ENCODE data around the gene SUPT6H.
"Not testable (repeated sequence)": the region's sequence is repeated elsewhere in the genome, so short reads cannot be mapped to it uniquely, and the experiment has no call there.

The SUPT6H gene

DNA sequence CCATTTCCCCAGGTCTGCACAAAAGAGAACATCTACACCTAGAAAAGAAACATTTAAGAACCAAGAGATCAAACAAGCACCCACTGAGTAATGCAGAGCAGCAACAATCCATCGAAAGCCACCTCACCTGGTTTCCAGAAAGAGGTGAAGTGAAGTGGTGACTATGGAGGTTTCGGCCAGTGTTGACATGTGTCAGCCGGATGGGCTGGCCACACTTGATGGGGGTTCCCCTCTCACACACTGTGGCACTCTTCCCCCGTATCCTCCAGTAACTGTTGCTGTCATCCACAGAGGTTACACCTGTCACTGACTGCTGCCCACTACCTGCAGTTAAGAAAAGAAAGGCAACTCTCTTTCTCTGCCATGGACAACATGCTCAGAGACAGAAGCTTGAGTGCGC lies 6.8 kb upstream of the SUPT6H start:
- no peak for ATAC-seq

DNA sequence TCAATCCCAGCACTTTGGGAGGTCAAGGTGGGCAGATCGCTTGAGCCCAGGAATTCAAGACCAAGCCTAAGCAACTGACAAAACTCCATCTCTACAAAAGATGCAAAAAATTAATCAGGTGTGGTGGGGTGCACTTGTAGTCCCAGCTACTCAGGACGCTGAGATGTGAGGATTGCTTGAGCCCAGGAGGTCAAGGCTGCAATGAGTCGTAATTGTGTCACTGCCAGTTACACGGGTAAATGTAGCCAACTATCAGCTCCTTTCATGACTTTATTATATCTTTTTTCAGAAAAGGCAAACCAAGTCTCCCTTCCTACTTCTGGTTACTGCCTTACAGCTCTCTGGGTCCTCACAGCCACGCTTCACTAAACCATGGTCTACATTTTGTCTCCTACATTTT lies 4.2 kb upstream of the SUPT6H start:
- ATAC-seq: no peak

DNA sequence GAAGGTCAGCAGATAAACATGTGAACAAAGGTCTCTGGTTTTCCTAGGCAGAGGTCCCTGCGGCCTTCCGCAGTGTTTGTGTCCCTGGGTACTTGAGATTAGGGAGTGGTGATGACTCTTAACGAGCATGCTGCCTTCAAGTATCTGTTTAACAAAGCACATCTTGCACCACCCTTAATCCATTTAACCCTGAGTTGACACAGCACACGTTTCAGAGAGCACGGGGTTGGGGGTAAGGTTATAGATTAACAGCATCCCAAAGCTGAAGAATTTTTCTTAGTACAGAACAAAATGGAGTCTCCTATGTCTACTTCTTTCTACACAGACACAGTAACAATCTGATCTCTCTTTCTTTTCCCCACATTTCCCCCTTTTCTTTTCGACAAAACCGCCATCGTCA lies 3.7 kb upstream of the SUPT6H start:
- ATAC-seq: not testable (repeated sequence)

DNA sequence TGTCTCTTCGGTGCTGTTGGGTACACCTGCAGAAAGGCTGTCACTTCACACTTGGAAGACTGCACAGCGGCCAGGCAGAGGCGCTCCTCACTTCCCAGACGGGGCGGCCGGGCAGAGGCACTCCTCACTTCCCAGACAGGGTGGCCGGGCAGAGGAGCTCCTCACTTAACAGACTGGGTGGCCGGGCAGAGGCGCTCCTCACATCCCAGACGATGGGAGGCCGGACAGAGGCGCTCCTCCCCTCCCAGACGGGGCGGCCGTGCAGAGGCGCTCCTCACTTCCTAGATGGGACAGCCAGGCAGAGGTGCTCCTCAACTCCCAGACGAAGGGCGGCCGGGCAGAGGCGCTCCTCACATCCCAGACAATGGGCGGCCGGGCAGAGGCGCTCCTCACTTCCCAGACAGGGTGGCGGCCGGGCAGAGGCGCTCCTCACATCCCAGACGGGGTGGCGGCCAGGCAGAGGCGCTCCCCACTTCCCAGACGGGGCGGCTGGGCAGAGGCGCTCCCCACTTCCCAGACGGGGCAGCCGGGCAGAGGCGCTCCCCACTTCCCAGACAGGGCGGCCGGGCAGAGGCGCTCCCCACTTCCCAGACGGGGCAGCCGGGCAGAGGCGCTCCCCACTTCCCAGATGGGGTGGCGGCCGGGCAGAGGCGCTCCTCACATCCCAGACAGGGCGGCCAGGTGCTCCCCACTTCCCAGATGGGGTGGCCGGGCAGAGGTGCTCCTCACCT lies 3.1 kb upstream of the SUPT6H start:
- not testable (repeated sequence) for ATAC-seq

DNA sequence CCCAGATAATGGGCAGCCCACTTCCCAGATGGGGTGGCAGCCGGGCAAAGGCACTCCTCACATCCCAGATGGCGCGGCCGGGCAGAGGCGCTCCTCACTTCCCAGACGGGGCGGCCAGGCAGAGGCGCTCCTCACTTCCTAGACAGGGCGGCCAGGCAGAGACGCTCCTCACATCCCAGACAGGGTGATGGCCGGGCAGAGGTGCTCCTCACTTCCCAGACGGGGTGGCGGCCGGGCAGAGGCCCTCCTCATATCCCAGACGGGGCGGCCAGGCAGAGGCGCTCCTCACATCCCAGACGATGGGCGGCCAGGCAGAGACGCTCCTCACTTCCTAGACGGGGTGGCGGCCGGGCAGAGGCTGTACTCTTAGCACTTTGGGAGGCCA lies 2.5 kb upstream of the SUPT6H start:
- not testable (repeated sequence) for ATAC-seq

DNA sequence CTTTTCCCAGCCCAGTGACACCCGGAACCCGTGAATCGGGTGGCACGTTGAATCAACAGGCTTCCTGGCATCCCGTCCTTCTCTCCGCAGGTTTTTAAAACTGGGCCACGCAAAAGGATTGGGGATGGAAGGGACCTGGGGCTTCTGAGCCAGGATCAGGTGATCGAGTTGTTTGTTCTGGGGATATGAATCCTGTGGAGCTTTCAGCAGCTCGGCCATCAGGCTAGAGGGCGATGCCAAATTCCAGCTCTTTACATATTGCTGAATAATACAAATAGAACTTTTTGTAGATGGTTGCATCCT lies 473 bp downstream of the SUPT6H start:
- ATAC-seq: no peak

DNA sequence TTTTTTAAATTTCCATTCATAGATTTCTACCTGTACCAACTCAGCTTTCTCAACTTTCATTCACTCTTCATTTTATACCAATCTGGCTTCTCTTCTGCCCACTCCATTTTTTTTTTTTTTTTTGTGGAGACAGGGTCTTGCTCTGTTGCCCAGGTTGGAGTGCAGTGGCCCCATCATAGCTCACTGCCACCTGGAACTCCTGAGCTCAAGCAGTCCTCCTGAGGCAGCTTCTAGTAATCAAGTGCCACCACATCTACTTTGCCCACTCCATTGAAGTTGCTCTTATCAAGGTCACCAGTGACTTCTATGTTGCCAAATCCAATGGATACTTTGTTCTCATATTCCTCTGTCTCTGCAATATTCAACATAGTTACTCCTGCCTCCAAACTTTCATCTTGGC lies 1.7 kb downstream of the SUPT6H start:
- ATAC-seq: no peak

DNA sequence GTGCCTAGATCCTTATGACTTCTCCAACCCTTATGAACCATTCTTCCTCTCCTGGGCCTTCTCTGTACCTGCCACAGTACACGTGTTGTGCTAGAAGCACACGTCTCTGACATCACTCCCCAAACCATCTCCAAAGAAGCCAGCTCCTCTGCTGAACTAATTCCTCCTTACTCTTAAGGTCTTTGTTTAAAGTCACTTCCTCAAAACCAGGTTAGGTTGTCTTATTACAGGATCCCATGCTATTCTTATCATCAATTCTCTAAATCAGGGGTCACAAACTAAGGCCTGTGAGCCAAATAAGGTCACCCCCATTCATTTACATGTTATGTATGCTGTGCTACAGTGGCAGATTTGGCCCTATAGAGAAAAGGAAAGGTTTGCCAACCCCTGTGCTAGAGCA lies 4.0 kb downstream of the SUPT6H start:
- no peak for ATAC-seq

DNA sequence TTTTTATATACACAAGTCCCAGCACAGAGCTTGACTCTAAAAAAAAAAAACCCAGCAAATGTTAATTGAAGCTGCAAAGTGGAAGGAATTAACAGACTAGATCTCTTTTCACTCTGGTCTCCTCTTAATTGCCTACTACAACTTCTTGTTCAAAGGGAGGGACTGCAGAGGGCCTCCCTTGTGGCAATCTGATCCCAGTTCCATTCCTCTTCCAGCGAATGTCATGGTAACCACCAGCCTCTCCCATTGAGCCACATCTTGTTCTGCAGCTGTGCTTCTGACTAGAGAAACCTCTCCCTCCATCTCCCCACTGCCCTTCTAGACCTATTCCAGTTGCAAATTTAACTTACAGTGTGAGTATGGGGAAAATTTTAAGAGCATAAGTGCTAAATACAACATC lies 5.9 kb downstream of the SUPT6H start:
- ATAC-seq: no peak

DNA sequence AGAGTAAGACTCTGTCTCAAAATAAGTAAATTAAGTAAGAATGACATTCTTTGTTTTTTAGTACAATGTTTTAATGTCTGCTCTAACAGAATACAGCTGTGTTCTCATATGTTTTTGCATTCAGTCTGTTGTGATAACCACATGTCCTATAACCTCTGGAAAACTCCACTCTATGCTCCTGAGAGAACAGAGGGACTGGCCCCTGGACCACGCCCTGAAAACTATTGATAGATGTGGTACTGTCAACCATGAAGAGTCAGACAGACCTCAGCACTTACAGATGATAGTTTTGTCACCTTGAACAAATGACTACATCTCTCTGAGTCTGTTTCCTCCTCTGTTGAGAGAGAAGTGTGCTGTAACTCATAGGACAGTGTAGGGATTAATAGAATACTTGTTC lies 7.9 kb downstream of the SUPT6H start:
- no peak for ATAC-seq

DNA sequence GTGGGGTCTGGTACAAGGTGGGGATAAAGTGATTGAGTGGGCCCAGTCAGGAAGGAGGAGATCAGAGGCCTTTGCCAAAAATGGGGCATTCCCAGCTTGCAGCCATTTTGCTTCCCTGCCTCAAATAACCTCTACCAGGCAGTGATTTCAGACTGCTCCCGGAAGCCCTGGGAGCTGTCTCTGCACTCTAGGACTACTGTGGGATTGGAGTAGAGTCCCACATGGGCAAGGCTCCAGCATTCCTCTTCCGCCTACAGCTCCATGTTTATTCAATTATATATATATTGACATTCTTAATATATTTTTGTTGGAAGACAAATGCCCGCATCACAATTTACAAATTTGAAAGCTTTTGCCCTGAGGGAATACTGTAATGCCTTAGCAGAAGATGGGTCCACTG lies 13.5 kb downstream of the SUPT6H start:
- ATAC-seq: no peak

DNA sequence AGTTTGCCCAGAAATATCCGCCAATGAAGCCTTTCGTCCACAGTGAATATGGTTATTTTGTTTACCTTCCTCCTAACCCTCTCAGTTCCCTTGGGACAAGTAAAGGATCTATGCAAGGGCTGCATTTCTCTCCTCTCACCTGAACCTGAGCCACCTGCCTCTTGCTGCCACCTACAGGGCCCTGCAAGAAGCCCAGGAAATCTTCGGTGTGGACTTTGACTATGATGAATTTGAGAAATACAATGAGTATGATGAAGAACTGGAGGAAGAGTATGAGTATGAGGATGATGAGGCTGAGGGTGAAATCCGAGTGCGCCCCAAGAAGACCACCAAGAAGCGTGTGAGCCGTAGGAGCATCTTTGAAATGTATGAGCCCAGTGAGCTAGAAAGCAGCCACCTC lies 14.0 kb downstream of the SUPT6H start:
- ATAC-seq: no peak

DNA sequence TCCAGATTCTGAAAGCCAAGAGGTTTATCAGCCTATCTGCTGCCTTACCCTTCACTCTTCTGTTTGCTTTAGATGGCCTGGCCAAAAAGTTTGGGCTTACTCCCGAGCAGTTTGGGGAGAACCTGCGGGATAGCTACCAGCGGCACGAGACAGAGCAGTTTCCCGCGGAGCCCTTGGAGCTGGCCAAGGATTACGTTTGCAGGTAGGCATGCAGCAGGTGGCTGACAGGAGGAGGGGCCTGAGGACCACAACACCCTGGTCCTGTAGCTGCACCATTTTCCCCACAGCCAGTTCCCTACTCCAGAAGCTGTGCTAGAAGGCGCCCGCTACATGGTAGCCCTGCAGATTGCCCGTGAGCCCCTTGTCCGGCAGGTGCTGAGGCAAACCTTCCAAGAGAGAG lies 20.6 kb downstream of the SUPT6H start:
- ATAC-seq: no peak

DNA sequence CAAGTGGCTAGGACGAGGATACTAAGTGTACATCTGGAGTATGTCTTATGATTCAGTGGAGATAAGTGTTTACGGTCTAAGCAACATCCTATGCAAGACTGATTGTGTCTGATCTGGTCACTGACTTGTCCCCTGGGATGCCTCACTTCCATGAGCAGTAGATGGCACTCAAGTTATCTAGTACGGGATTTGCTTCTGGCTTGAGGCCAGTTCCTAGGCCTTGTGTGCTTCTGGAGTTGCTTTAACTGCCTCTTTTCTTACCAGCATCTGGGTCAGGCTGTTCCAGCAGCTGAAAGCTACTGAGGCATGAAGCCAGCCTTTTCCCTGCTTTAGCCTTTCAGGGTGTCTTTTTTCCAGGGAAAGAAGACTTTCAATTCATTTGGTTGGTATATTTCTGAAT lies 23.0 kb downstream of the SUPT6H start:
- no peak for ATAC-seq

DNA sequence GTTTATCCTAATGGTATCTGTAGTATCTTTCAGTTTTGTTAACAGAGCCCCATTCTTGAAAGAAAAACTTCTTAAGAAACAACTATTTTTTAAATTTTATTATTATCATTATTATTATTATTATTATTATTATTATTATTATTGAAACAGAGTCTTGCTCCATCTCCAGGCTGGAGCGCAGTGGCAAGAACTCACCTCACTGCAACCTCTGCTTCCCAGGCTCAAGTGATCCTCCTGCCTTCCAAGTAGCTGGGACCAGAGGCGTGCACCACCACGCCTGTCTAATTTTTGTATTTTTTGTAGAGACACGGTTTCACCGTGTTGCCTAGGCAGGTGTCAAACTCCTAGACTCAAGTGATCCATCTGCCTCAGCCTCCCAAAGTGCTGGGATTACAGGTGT lies 23.4 kb downstream of the SUPT6H start:
- no peak for ATAC-seq

DNA sequence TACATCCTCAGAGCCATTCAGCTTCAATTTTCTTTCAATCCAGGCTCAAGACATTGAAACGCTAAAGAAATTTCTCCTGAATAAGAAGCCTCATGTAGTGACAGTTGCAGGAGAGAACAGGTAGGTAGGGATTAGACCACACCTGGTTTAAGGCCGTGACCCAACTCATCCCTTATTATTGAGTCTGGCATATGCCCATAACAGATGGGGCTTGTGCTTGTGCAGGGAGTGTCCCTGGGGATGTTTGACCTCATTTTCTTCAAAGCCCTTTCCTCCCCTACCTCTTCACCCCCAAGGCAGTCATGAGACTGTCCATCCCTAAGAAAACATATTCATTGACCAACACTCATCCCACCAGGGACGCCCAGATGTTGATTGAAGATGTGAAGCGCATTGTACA lies 24.3 kb downstream of the SUPT6H start:
- ATAC-seq: no peak

DNA sequence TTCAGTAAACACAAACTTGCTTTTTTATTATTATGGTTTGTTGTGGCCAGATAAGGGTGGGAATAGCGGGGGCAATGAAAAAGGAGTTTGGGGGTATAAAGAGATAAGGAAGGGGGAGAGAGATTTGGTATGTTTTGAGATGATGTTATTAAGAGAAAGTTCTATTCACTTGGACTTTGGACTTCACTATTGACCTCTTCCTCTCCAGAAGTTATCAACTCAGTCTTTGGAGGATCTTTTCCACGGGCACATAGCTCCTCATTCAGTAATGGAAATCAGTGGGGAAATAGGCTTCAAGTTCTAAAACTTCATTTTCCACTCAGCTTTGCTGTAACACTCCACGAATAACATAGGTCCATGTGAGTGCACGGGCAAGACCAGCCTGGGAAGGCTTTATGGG lies 26.5 kb downstream of the SUPT6H start:
- ATAC-seq: no peak

DNA sequence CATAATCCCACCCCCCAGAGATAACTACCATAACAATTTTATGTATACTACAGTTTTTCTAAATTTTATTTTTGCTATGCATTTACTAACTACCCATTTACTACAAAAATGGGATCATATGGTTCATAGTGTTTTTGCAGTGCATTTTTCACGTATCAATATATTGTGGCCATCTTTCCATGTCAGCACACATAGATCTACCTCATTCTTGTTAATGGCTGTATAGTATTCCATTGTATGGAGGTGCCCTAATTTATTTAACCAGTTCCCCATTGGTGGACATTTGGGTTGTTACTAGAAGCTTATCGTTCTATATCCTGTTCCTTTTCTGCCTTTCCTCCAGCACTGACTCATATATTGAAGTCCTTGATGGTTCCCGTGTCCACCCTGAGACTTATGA lies 27.0 kb downstream of the SUPT6H start:
- no peak for ATAC-seq

DNA sequence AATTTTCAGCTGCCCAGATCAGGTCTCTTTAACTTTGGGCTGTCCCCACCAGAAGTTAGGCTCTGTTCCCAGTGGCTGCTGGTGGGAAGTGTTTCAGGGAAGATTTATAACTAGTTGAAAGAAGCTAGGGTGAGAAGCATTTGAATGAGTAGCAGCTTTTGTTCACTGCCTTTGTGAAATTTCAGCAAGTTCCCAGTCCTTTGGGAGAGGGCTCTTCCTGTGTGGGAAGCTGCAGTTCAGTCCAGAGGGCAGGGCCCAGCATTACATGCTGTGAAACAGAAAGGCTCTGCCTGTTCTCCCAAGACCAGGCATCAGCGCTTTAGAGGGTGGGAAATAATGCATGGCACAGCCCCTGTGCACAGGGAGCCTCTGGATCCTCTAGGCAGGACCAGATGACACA lies 31.9 kb downstream of the SUPT6H start:
- no peak for ATAC-seq

DNA sequence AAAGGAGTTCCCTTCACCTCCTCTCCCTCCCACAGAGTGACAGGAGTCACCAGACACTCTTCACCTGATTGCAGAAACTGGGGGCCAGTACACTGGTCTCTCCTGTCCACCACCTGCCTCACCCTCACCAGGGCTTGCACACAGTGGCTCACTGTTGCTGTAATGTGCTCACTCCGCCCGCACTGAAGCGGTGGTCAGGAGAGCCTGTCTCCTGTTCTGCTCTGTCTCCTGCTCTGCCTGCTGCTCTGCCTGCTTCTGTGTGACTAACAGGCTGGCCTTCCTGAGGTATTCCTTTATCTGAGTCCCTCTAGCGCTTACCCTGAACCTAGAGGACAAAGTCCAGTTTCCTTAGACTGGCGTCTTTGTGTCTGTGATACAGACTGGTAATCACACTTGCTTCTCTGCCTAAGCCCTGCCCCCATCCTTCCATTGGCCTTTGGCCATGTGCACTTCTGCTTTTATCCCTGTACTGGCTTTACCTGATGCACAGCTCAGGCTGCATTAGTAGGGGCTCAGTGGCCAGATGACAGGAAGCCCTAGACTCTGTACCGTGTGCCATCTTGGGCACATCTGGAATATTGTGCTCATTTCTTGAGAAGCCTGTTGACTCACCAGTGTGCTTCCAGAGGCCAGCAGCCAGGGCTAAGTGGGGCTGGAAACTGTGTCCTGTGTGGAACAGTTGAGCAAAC lies 36.4 kb downstream of the SUPT6H start:
- ATAC-seq: no peak

DNA sequence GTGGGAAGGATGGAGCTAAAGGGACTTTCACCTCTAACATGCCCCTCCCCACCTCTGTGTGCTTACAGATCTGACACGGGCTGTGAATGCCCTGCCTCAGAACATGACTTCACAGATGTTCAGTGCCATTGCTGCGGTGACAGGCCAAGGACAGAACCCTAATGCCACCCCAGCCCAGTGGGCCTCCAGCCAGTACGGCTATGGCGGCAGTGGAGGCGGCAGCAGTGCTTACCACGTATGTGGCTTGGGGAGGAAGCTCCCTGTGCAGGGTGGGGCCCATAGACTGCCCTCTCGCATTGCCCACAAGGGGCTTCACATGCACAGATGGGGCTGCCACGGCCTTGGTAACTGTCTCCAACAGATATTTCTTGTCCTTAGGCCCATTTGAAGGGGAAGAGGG lies 38.3 kb downstream of the SUPT6H start:
- ATAC-seq: no peak

DNA sequence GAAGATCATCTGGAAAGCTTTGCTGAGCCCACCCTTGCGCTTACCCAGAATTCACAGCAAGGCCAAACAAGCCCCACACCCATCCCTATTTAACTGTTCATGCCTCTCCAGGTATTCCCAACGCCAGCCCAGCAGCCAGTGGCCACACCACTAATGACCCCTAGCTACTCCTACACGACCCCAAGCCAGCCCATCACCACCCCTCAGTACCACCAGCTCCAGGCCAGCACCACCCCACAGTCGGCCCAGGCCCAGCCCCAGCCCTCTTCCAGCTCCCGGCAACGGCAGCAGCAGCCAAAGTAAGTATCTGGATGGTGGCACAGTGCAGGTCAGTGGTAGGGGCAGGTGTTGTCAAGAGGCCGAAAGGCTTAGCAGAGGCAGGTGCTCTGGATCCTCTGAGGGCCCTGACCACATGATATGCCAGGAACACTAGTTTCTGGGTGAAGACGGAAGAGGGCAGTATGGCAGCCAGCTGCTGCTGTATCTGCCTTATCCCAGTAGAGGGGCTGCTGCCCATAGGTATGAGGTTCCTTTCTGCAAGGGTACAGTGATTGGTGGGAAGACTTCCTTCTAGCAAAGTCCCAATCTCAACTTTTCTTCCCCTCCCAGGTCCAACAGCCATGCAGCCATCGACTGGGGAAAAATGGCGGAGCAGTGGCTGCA lies 39.0 kb downstream of the SUPT6H start:
- ATAC-seq: no peak

DNA sequence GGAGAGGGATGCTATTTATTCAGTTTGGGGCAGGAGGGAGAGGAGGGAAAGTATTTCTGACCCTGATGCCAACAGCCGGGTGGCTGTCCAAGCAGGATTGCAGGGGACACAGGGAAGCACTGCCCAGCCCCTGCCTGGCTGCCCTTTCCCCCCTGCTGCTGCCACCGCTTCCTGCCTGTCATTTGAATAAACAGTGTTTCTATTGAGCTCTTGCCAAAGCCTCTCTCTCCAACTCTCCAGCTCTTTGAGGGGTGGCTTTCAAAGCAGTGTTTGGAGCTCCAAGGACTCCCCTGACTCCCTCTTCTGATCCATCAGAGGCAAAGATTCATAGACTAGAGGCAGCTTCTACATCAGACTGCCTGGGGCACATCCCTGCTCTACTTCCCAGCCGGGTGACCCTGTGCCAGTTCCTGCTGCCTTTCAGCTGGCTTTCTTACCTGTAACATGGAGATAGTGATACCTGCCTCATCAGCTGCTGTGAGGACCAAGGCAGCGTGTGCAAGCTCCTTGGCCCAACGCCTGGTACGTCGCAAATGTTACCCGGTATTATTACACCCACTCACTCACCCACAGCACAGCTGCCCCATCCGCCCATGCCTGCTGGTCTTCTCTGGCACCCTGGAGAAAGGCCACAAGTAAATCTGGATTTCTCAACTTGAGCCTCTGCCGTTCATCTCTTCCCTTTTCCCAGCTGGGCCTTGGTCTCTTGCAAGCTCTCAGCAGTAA lies 40.2 kb downstream of the SUPT6H start:
- ATAC-seq: no peak

DNA sequence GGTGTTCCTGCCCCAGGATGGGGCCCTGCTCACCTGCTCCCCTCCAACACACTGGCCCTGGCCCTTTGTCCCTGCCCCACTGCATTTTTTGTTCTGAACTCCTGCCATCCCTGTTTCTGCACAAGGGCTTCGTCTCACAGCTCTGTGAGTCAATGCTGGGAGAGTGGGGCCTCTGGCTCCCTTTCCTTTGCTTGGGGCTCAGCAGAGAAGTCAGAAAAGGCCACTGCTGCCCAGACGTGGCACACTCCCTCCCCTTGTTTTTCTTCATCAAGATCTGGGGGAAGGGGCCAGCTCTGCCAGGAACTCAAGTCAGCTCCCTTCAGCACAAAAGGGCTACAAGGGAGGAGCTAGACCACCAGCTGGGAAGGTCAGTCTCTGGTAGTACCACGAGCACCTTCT lies 40.7 kb downstream of the SUPT6H start:
- ATAC-seq: no peak

Measured in activated CD4-positive, CD25-positive, alpha-beta regulatory T cell treated with anti-CD3 and anti-CD28 coated beads, Interleukin-2, amount 50 U/mL, for 24 hours (primary cell).